ENCODE measurements around the gene DAAM2.

Gene DAAM2

GRCh38 chr6:39951716-39952115, 159.5 kb downstream of the DAAM2 start:
- H3K27ac ChIP-seq (ENCODE audit: low read depth, low read length) = no peak overlapping the region
- no peaks in the 10 kb centered on the region for H3K36me3 ChIP-seq (ENCODE audit: control insufficient read depth in 1 of 2, insufficient read depth in 2 of 2, low read length in 2 of 2)
- peaks cover 20 to 21% of the 10 kb centered on the region in 2 donors for H3K4me1 ChIP-seq (ENCODE audit: control insufficient read depth in 1 of 2, insufficient read depth in 2 of 2, low read length in 2 of 2)

GRCh38 chr6:39952167-39952566, 160.0 kb downstream of the DAAM2 start:
- Histone ChIP-seq H3K9ac (ENCODE audit: low read depth in 1 of 2, low read length in 2 of 2) (no peak overlapping the region), H3K9me3 (ENCODE audit: control insufficient read depth in 1 of 2, low read length in 2 of 2) (no peaks in the 10 kb centered on the region), H3K27ac (ENCODE audit: low read depth, low read length) (no peak overlapping the region), H3K27me3 (ENCODE audit: control insufficient read depth in 1 of 2, insufficient read depth in 2 of 2, low read length in 2 of 2) (no peaks in the 10 kb centered on the region), H3K36me3 (ENCODE audit: control insufficient read depth in 1 of 2, insufficient read depth in 2 of 2, low read length in 2 of 2) (no peaks in the 10 kb centered on the region), H3K4me3 (ENCODE audit: low read depth in 1 of 2, low read length in 2 of 2) (no peak overlapping the region), H3K4me1 (ENCODE audit: control insufficient read depth in 1 of 2, insufficient read depth in 2 of 2, low read length in 2 of 2) (peaks cover 15 to 16% of the 10 kb centered on the region in 2 donors)

More at GRCh38 chr6:39951716-39952115, 159.5 kb downstream of the DAAM2 start:
- Histone ChIP-seq H3K4me3 (ENCODE audit: low read depth in 1 of 2, low read length in 2 of 2) (no peak overlapping the region), H3K9ac (ENCODE audit: low read depth in 1 of 2, low read length in 2 of 2) (no peak overlapping the region), H3K27me3 (ENCODE audit: control insufficient read depth in 1 of 2, insufficient read depth in 2 of 2, low read length in 2 of 2) (no peaks in the 10 kb centered on the region), H3K9me3 (ENCODE audit: control insufficient read depth in 1 of 2, low read length in 2 of 2) (no peaks in the 10 kb centered on the region)

- H3K27me3 ChIP-seq (ENCODE audit: control insufficient read depth in 1 of 2, insufficient read depth in 2 of 2, low read length in 2 of 2) = no peaks in the 10 kb centered on the region
- H3K27ac ChIP-seq (ENCODE audit: low read depth, low read length) = no peak overlapping the region
- H3K9me3 ChIP-seq (ENCODE audit: control insufficient read depth in 1 of 2, low read length in 2 of 2) = no peaks in the 10 kb centered on the region
- H3K4me1 ChIP-seq (ENCODE audit: control insufficient read depth in 1 of 2, insufficient read depth in 2 of 2, low read length in 2 of 2) = peaks cover 9 to 11% of the 10 kb centered on the region in 2 donors
- H3K4me3 ChIP-seq (ENCODE audit: low read depth in 1 of 2, low read length in 2 of 2) = no peak overlapping the region
- no peaks in the 10 kb centered on the region for H3K36me3 ChIP-seq (ENCODE audit: control insufficient read depth in 1 of 2, insufficient read depth in 2 of 2, low read length in 2 of 2)
- no peak overlapping the region for H3K9ac ChIP-seq (ENCODE audit: low read depth in 1 of 2, low read length in 2 of 2)
Measured at GRCh38 chr6:39953076-39953618, 161.0 kb downstream of the DAAM2 start.
